Measurements from ENCODE around the gene SULF2. TPM values are rescaled to one million over a fixed set of nuclear protein-coding genes. Genes with fewer than 3 reads are reported as not detected.

SULF2 gene
- total and polyA plus RNA-seq, 2 of the 13 experiments (the other 11 are each of a cell fraction or from before 2014, with no cell fraction given), result 7.2 to 50.9 TPM

- TF ChIP-seq GMEB1 (CRISPR knock-in tag; IDR thresholded peaks at IDR 0.05; ENCODE audit: borderline replicate concordance), result no peak
- no peak for TF ChIP-seq ZKSCAN1 (IDR thresholded peaks at IDR 0.05; ENCODE audit: low read length)
- no peak for TF ChIP-seq SYNCRIP (IDR thresholded peaks at IDR 0.05; ENCODE audit: insufficient read depth, low read depth, low read length)
- peak; percentile 75 for TF ChIP-seq IKZF4 (CRISPR knock-in tag; IDR thresholded peaks at IDR 0.05; ENCODE audit: borderline replicate concordance, low read depth, not compliant biosample characterization)
- TF ChIP-seq ASH2L (IDR thresholded peaks at IDR 0.05; ENCODE audit: insufficient read length, low read depth, low read length), result peak; percentile 56
- peak; percentile 52; the same call in 1 of the 2 replicates for TF ChIP-seq ZNF619 (CRISPR knock-in tag; IDR thresholded peaks at IDR 0.05)
- TF ChIP-seq ATM (IDR thresholded peaks at IDR 0.05; ENCODE audit: borderline replicate concordance), result no peak
- peak; percentile 71; the same call in 1 of the 2 replicates for TF ChIP-seq ZNF691 (CRISPR knock-in tag; IDR thresholded peaks at IDR 0.05; ENCODE audit: borderline replicate concordance, low read depth)
- TF ChIP-seq AGO1 (IDR thresholded peaks at IDR 0.05; ENCODE audit: low read depth, low read length, poor library complexity, severe bottlenecking), result peak; percentile 77
- TF ChIP-seq CEBPZ (IDR thresholded peaks at IDR 0.05; ENCODE audit: low read length), result no peak
- no peak for TF ChIP-seq CEBPG (CRISPR knock-in tag; IDR thresholded peaks at IDR 0.05)
- TF ChIP-seq ELF1 (CRISPR knock-in tag; IDR thresholded peaks at IDR 0.05), result no peak
- no peak for TF ChIP-seq ZNF850 (CRISPR knock-in tag; conservative IDR thresholded peaks at IDR 0.05)
- no peak for TF ChIP-seq CEBPB (IDR thresholded peaks at IDR 0.05; ENCODE audit: borderline replicate concordance, low read depth, low read length)
- TF ChIP-seq SAFB2 (CRISPR knock-in tag; IDR thresholded peaks at IDR 0.05; ENCODE audit: borderline replicate concordance, low read depth), result no peak
- TF ChIP-seq DRAP1 (CRISPR knock-in tag; IDR thresholded peaks at IDR 0.05), result no peak
- peak; percentile 28; the same call in 1 of the 2 replicates for TF ChIP-seq FOSL2 (CRISPR knock-in tag; IDR thresholded peaks at IDR 0.05)
- TF ChIP-seq ZNF33A (CRISPR knock-in tag; IDR thresholded peaks at IDR 0.05; ENCODE audit: borderline replicate concordance), result no peak
- peak; percentile 52; the same call in 1 of the 2 replicates for TF ChIP-seq FOXK1 (CRISPR knock-in tag; IDR thresholded peaks at IDR 0.05; ENCODE audit: borderline replicate concordance, low read depth)
- TF ChIP-seq ZNF788 (CRISPR knock-in tag; IDR thresholded peaks at IDR 0.05; ENCODE audit: borderline replicate concordance), result no peak; the same call in 1 of the 2 replicates
- no peak for TF ChIP-seq PCBP2 (optimal IDR thresholded peaks at IDR 0.05; ENCODE audit: low read depth, low read length, poor library complexity, severe bottlenecking)
- TF ChIP-seq ZNF737 (CRISPR knock-in tag; IDR thresholded peaks at IDR 0.05; ENCODE audit: borderline replicate concordance), result peak; percentile 74; the same call in 1 of the 2 replicates
These were observed 828 bp upstream of the SULF2 start (continued) for GRCh38 chr20:47785854-47786764.

Measured in HepG2 (cell line).